A673 (cell line): ENCODE results near the gene ECD.

Source experiments
- CTCF ChIP-seq: fragments of 300-800, 200-600 bp; sonication (generic); conservative IDR thresholded peaks from 2 replicates; pipeline ENCODE4 v1.5.1; 2017; ENCODE audit warnings: low read depth, mild to moderate bottlenecking, antibody characterized with exemption, low read length, moderate library complexity, mixed read lengths
- EZH2 ChIP-seq: fragments of 200-600 bp; sonication (generic); IDR thresholded peaks from 2 replicates; pipeline ENCODE4 v1.6.1; 2017; ENCODE audit warnings: borderline replicate concordance, low read depth, mild to moderate bottlenecking, mixed read lengths, antibody characterized with exemption, low read length; ENCODE audit not compliant: poor library complexity, severe bottlenecking

- TF ChIP-seq CTCF (no peak), EZH2 (no peak)
Observed at GRCh38 chr10:73084209-73084608, 83.6 kb downstream of the ECD start.
